ENCODE data around the gene CCN5.

The CCN5 gene

DNA sequence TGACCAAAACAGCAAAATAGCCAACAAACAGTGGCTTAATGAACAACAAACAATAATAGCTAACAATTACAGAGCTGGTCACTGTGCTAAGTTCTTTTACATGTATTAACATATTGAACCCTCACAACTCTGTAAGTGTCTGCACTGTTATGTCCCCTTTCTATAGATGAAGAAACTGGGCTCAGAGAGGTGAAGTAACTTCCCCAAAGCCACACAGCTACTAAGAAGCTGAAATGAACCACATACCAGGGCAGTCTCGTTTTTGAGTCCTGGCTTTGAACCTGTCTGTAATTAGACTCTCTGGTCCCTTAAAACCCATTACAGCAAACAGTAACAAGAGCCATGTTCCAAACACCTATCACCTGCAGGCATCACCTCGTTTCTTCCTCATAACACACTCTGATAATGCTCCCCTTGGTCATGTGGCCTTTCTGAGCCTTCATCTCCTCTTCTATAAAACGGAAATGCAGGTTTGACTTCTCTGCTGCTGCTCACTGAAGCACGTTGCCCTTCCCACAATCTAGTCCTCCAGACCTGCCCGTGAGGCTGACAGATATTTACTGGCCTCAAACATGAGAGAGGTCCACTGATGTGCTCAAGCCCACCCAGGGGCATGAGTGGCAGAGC, 53.8 kb downstream of the CCN5 start:
- H3K4me3 ChIP-seq (ENCODE audit: insufficient read depth, low read depth, low read length): no peak overlapping the region
- no peaks in the 10 kb centered on the region for H3K27me3 ChIP-seq (ENCODE audit: control insufficient read depth, insufficient read depth, low read length, poor library complexity, severe bottlenecking)
- no peak overlapping the region for H3K27ac ChIP-seq (ENCODE audit: insufficient read depth, low read depth, low read length, poor library complexity, severe bottlenecking)
- WGBS, 2 experiments: 86 to 87% methylated on average over 5 of the region's 5 CpGs
- H3K4me1 ChIP-seq (ENCODE audit: control insufficient read depth, insufficient read depth, low read length): no peaks in the 10 kb centered on the region
- no peaks in the 10 kb centered on the region for H3K36me3 ChIP-seq (ENCODE audit: control insufficient read depth, insufficient read depth, low read length)
- H3K9me3 ChIP-seq (ENCODE audit: control insufficient read depth, low read length): no peaks in the 10 kb centered on the region

DNA sequence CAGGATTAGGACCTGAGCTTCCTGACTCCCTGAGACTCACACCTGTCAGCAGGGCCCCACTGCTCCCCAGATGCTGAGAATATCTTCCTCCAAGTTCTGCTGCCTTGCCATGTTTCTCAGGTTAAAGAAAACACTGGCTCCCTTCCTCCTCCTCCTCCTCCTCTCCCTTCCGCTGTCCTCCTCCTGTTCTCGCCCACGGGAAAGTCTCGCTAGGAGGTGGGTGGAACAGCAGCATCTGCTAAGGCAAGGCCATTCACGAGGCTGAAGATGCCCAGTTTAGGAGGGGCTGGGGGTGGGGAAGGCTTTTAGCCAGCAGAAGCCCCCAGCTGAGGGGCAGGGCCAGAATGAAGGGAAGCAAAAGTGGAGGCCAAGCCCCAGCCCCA, 54.3 kb downstream of the CCN5 start:
- H3K27me3 ChIP-seq (ENCODE audit: control insufficient read depth, insufficient read depth, low read length, poor library complexity, severe bottlenecking): no peaks in the 10 kb centered on the region
- WGBS, 2 experiments: 64 to 70% methylated on average over 5 of the region's 5 CpGs

DNA sequence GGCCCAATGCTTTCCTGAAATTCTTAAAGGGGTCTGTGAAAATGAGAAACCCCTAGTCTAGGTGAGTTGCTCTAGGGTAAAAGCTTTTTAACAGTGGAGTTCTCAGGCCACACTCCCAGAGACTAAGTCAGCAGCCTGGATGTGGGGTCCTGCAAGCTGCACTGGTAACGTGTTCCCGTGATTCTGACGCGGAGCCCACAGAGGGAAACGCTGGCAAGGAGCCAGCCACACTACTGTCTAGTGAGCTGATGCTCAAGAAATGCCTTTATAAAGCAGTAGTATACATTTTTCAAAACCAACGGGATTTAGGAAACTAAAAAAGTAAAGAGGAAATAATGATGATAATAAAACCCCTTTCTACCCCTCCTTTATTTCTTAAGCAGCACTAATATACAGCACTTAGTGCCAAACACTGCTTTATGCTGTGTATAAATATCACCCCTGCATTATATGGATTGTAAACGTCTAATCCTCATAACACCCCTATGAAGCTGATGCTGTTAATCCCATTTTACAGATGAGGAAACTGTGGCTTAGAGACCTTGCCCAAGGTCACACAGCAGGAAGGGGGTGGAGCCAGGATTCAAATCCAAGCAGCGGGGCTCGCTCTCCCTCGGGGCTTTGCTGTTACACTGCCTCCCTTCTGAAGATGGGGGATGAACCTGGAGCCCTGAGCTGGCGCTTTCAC, 55.5 kb downstream of the CCN5 start:
- Histone ChIP-seq H3K27ac (ENCODE audit: insufficient read depth, low read depth, low read length, poor library complexity, severe bottlenecking) (no peak overlapping the region), H3K36me3 (ENCODE audit: control insufficient read depth, insufficient read depth, low read length) (no peaks in the 10 kb centered on the region), H3K4me3 (ENCODE audit: insufficient read depth, low read depth, low read length) (no peak overlapping the region), H3K27me3 (ENCODE audit: control insufficient read depth, insufficient read depth, low read length, poor library complexity, severe bottlenecking) (no peaks in the 10 kb centered on the region), H3K4me1 (ENCODE audit: control insufficient read depth, insufficient read depth, low read length) (no peaks in the 10 kb centered on the region), H3K9me3 (ENCODE audit: control insufficient read depth, low read length) (no peaks in the 10 kb centered on the region)
- WGBS, 2 experiments: 91 to 93% methylated on average over 10 to 11 of the region's 11 CpGs

More for the DNA sequence above, 54.3 kb downstream of the CCN5 start:
- no peak overlapping the region for H3K4me3 ChIP-seq (ENCODE audit: insufficient read depth, low read depth, low read length)
- no peaks in the 10 kb centered on the region for H3K9me3 ChIP-seq (ENCODE audit: control insufficient read depth, low read length)
- H3K27ac ChIP-seq (ENCODE audit: insufficient read depth, low read depth, low read length, poor library complexity, severe bottlenecking): no peak overlapping the region
- H3K36me3 ChIP-seq (ENCODE audit: control insufficient read depth, insufficient read depth, low read length): no peaks in the 10 kb centered on the region
- H3K4me1 ChIP-seq (ENCODE audit: control insufficient read depth, insufficient read depth, low read length): no peaks in the 10 kb centered on the region

DNA sequence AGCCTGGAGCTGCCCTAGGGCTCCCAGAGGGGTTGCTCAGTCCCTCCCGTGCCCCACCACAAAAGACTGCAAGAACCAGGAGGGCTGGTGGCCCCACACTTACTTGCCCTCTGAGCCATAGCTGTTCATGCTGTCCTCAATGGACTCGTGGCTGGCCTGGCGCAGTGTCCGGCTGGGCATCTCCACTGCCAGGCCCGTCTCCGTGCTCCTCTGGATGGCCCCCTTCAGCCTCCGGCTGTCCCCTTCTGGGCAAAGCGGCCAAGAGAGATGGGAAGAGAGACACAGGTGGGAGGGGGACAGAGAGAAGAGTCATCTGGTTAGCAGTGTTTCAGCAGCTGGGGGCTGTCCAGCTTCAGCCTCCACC, 56.0 kb downstream of the CCN5 start:
- 94 to 95% methylated on average over 8 of the region's 8 CpGs for WGBS, 2 experiments
- Histone ChIP-seq H3K4me1 (ENCODE audit: control insufficient read depth, insufficient read depth, low read length) (no peaks in the 10 kb centered on the region), H3K9me3 (ENCODE audit: control insufficient read depth, low read length) (no peaks in the 10 kb centered on the region), H3K27ac (ENCODE audit: insufficient read depth, low read depth, low read length, poor library complexity, severe bottlenecking) (no peak overlapping the region), H3K27me3 (ENCODE audit: control insufficient read depth, insufficient read depth, low read length, poor library complexity, severe bottlenecking) (no peaks in the 10 kb centered on the region), H3K4me3 (ENCODE audit: insufficient read depth, low read depth, low read length) (no peak overlapping the region), H3K36me3 (ENCODE audit: control insufficient read depth, insufficient read depth, low read length) (no peaks in the 10 kb centered on the region)

DNA sequence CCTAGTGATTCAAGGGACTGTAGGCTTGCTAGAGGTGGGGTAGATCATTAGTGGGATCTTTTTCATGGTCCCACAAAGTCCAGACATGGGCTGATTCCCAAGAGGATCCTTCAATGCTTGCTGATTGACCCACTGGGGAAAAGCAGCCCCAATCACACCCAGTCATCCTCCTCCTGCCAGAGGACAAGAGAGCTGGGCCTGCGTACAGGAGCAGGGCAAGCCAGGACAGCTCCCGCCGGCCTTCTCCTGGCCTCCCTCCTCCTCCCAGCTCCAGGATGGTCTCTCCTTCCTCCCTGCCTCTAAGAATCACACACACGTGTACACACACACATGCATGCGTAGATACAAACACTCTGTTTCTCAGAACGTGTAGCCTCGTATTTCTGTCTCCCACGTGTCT, 57.5 kb downstream of the CCN5 start:
- Histone ChIP-seq H3K27ac (ENCODE audit: insufficient read depth, low read depth, low read length, poor library complexity, severe bottlenecking) (no peak overlapping the region), H3K4me3 (ENCODE audit: insufficient read depth, low read depth, low read length) (no peak overlapping the region), H3K27me3 (ENCODE audit: control insufficient read depth, insufficient read depth, low read length, poor library complexity, severe bottlenecking) (no peaks in the 10 kb centered on the region), H3K36me3 (ENCODE audit: control insufficient read depth, insufficient read depth, low read length) (no peaks in the 10 kb centered on the region), H3K4me1 (ENCODE audit: control insufficient read depth, insufficient read depth, low read length) (no peaks in the 10 kb centered on the region), H3K9me3 (ENCODE audit: control insufficient read depth, low read length) (no peaks in the 10 kb centered on the region)
- 80 to 82% methylated on average over 8 of the region's 8 CpGs for WGBS, 2 experiments

DNA sequence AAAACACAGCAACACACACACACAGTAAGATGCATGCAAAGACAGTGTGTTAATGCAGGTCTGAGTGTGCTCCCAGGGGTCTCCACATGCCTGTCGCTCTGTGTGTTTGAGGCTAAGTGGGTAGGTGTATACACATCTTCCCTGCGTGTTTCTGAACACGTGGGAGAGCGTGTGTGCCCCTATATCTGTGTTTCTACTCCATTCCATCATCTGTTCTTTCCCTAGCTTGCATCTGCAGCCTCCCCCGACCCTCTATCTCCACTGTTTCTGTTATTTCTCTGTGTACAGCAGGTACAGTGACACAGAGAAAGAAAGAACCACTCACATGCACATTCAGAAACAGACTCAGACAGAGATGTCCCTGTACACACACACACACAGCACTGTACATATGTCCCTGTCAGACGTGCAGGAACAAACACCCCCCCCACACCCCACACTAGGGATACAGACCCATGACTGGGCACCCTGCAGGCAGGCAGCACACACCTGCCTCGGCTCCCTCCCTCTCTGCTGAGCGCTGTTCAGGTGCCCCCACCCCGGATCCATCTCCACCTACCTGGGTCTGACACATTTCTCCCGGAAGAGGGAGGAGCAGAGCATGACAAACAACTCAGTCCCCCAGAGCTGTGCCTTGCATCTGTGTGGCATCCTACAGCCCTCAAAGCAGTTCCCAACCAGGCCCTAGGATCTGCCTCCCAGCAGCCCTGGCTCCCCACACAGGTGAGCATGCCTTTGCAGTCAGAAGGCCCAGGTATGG, 58.1 kb downstream of the CCN5 start:
- Histone ChIP-seq H3K27me3 (ENCODE audit: control insufficient read depth, insufficient read depth, low read length, poor library complexity, severe bottlenecking) (no peaks in the 10 kb centered on the region), H3K9me3 (ENCODE audit: control insufficient read depth, low read length) (no peaks in the 10 kb centered on the region), H3K36me3 (ENCODE audit: control insufficient read depth, insufficient read depth, low read length) (no peaks in the 10 kb centered on the region), H3K4me3 (ENCODE audit: insufficient read depth, low read depth, low read length) (no peak overlapping the region), H3K27ac (ENCODE audit: insufficient read depth, low read depth, low read length, poor library complexity, severe bottlenecking) (no peak overlapping the region), H3K4me1 (ENCODE audit: control insufficient read depth, insufficient read depth, low read length) (no peaks in the 10 kb centered on the region)
- WGBS, 2 experiments: 86 to 87% methylated on average over 10 of the region's 10 CpGs

DNA sequence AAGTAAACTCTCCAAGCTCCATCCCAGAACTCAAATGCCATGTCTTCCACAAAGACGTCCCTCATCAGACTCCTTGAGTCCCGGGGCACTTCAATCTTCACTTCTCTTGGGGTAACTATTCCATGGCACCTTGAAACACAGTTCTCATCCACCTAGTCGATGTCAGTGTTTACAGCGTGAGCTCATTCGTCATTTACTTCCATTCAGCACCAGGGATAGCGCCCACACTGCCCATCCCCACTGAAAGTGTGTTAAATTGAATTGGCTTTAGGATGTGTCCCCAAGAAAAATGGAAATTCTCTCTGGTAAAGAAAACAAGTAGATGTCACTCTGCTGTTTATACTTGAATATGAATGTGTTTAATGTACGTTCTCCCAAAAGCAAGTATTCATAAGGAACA, 61.8 kb downstream of the CCN5 start:
- H3K4me1 ChIP-seq (ENCODE audit: control insufficient read depth, insufficient read depth, low read length): no peaks in the 10 kb centered on the region
- H3K27me3 ChIP-seq (ENCODE audit: control insufficient read depth, insufficient read depth, low read length, poor library complexity, severe bottlenecking): no peaks in the 10 kb centered on the region
- H3K36me3 ChIP-seq (ENCODE audit: control insufficient read depth, insufficient read depth, low read length): no peaks in the 10 kb centered on the region
- H3K9me3 ChIP-seq (ENCODE audit: control insufficient read depth, low read length): no peaks in the 10 kb centered on the region
- 13 to 19% methylated on average over 6 to 7 of the region's 7 CpGs for WGBS, 2 experiments
- no peak overlapping the region for H3K4me3 ChIP-seq (ENCODE audit: insufficient read depth, low read depth, low read length)
- no peak overlapping the region for H3K27ac ChIP-seq (ENCODE audit: insufficient read depth, low read depth, low read length, poor library complexity, severe bottlenecking)

Data from ectodermal cell (in vitro differentiated cells).